Central memory CD8-positive, alpha-beta T cell (primary cell): ENCODE data around the gene NPTX2.

Source experiments
- ATAC-seq: fragments of 150-1000 bp; cut with Tn5 transposase; replicated peaks from 2 replicates; pipeline ENCODE4 v1.10.0; 2022; ENCODE audit warnings: mild to moderate bottlenecking, moderate FRiP score, moderate number of reproducible peaks; ENCODE audit not compliant: poor library complexity, severe bottlenecking; ENCODE audit errors: extremely low read depth
- DNase-seq, 2 donors: peaks; one replicate each; pipeline ENCODE4 v3.0.0; 2021; ENCODE audit warnings: low spot score in 2 of 2
- H3K27ac Mint-ChIP-seq: one replicate; pipeline ENCODE4 v1.8.0; 2022; ENCODE audit warnings: low read depth, mild to moderate bottlenecking, moderate library complexity, mixed read lengths
- H3K27me3 Mint-ChIP-seq: one replicate; pipeline ENCODE4 v1.8.0; 2022; ENCODE audit warnings: mixed read lengths
- H3K36me3 Mint-ChIP-seq: one replicate; pipeline ENCODE4 v1.8.0; 2022; ENCODE audit warnings: mild to moderate bottlenecking, moderate library complexity, mixed read lengths; ENCODE audit not compliant: insufficient read depth
- H3K4me1 Mint-ChIP-seq: one replicate; pipeline ENCODE4 v1.8.0; 2022; ENCODE audit warnings: mixed read lengths
- H3K4me3 Mint-ChIP-seq: one replicate; pipeline ENCODE4 v1.8.0; 2022; ENCODE audit warnings: mild to moderate bottlenecking, moderate library complexity, mixed read lengths
- H3K9me3 Mint-ChIP-seq: one replicate; pipeline ENCODE4 v1.8.0; 2022; ENCODE audit warnings: mixed read lengths

The NPTX2 gene

GRCh38 chr7:98624846-98625420, 7.8 kb downstream of the NPTX2 start:
- Mint-ChIP-seq H3K4me1 (no peaks in the 10 kb centered on the region), H3K27me3 (peaks cover 66% of the 10 kb centered on the region), H3K27ac (no peak overlapping the region), H3K36me3 (peaks cover 2% of the 10 kb centered on the region), H3K9me3 (no peaks in the 10 kb centered on the region), H3K4me3 (no peak overlapping the region)
- no peak for DNase-seq
- no peak for ATAC-seq

- no peak for ATAC-seq
- no peak for DNase-seq
- no peaks in the 10 kb centered on the region for H3K4me1 Mint-ChIP-seq
- H3K27me3 Mint-ChIP-seq = peaks cover 66% of the 10 kb centered on the region
- no peaks in the 10 kb centered on the region for H3K9me3 Mint-ChIP-seq
- peaks cover 2% of the 10 kb centered on the region for H3K36me3 Mint-ChIP-seq
- no peak overlapping the region for H3K4me3 Mint-ChIP-seq
- H3K27ac Mint-ChIP-seq = no peak overlapping the region
Measured at GRCh38 chr7:98626460-98627412, 9.7 kb downstream of the NPTX2 start.

GRCh38 chr7:98627413-98627790, 10.3 kb downstream of the NPTX2 start:
- Mint-ChIP-seq H3K9me3 (peaks cover 6% of the 10 kb centered on the region), H3K4me3 (no peak overlapping the region), H3K36me3 (peaks cover 2% of the 10 kb centered on the region), H3K27me3 (peaks cover 64% of the 10 kb centered on the region), H3K27ac (no peak overlapping the region), H3K4me1 (no peaks in the 10 kb centered on the region)
- ATAC-seq (no peak), DNase-seq (no peak)

GRCh38 chr7:98628418-98628817, 11.3 kb downstream of the NPTX2 start:
- no peak overlapping the region for H3K27ac Mint-ChIP-seq

GRCh38 chr7:98629001-98629431, 11.9 kb downstream of the NPTX2 start:
- Mint-ChIP-seq H3K36me3 (peaks cover 2% of the 10 kb centered on the region), H3K9me3 (peaks cover 7% of the 10 kb centered on the region), H3K4me1 (no peaks in the 10 kb centered on the region), H3K27ac (no peak overlapping the region), H3K27me3 (peaks cover 68% of the 10 kb centered on the region), H3K4me3 (no peak overlapping the region)
- DNase-seq = no peak
- no peak for ATAC-seq

More at GRCh38 chr7:98628418-98628817, 11.3 kb downstream of the NPTX2 start:
- H3K27me3 Mint-ChIP-seq = peaks cover 62% of the 10 kb centered on the region
- DNase-seq (no peak), ATAC-seq (no peak)
- H3K4me3 Mint-ChIP-seq = no peak overlapping the region
- peaks cover 2% of the 10 kb centered on the region for H3K36me3 Mint-ChIP-seq
- H3K4me1 Mint-ChIP-seq = no peaks in the 10 kb centered on the region
- peaks cover 7% of the 10 kb centered on the region for H3K9me3 Mint-ChIP-seq

- Mint-ChIP-seq H3K27ac (no peak overlapping the region), H3K4me1 (no peaks in the 10 kb centered on the region), H3K9me3 (peaks cover 7% of the 10 kb centered on the region), H3K4me3 (no peak overlapping the region), H3K27me3 (peaks cover 63% of the 10 kb centered on the region), H3K36me3 (peaks cover 2% of the 10 kb centered on the region)
- ATAC-seq (no peak), DNase-seq (no peak)
Measured at GRCh38 chr7:98630149-98630548, 13.1 kb downstream of the NPTX2 start.

- Mint-ChIP-seq H3K27ac (no peak overlapping the region), H3K9me3 (peaks cover 7% of the 10 kb centered on the region), H3K4me3 (no peak overlapping the region), H3K4me1 (no peaks in the 10 kb centered on the region), H3K27me3 (peaks cover 63% of the 10 kb centered on the region), H3K36me3 (peaks cover 2% of the 10 kb centered on the region)
- no peak for ATAC-seq
- DNase-seq = no peak
Measured at GRCh38 chr7:98630770-98631169, 13.7 kb downstream of the NPTX2 start.

- no peaks in the 10 kb centered on the region for H3K4me1 Mint-ChIP-seq
- no peaks in the 10 kb centered on the region for H3K36me3 Mint-ChIP-seq
- H3K9me3 Mint-ChIP-seq = no peaks in the 10 kb centered on the region
- H3K27me3 Mint-ChIP-seq = peaks cover 6% of the 10 kb centered on the region
- DNase-seq = no peak
- ATAC-seq = no peak
- H3K27ac Mint-ChIP-seq = no peak overlapping the region
- no peak overlapping the region for H3K4me3 Mint-ChIP-seq
Measured at GRCh38 chr7:98638853-98639252, 21.8 kb downstream of the NPTX2 start.

GRCh38 chr7:98640375-98640774, 23.3 kb downstream of the NPTX2 start:
- Mint-ChIP-seq H3K36me3 (no peaks in the 10 kb centered on the region), H3K9me3 (no peaks in the 10 kb centered on the region), H3K27ac (no peak overlapping the region), H3K4me3 (no peak overlapping the region), H3K27me3 (no peaks in the 10 kb centered on the region), H3K4me1 (no peaks in the 10 kb centered on the region)
- ATAC-seq = no peak
- no peak for DNase-seq

GRCh38 chr7:98641646-98642500, 24.8 kb downstream of the NPTX2 start:
- Mint-ChIP-seq H3K36me3 (no peaks in the 10 kb centered on the region), H3K9me3 (no peaks in the 10 kb centered on the region), H3K4me3 (no peak overlapping the region), H3K27me3 (peaks cover 8% of the 10 kb centered on the region), H3K27ac (no peak overlapping the region), H3K4me1 (no peaks in the 10 kb centered on the region)
- no peak for DNase-seq
- peak; percentile 43 for ATAC-seq

GRCh38 chr7:98643236-98643985, 26.3 kb downstream of the NPTX2 start:
- Mint-ChIP-seq H3K9me3 (no peaks in the 10 kb centered on the region), H3K4me1 (no peaks in the 10 kb centered on the region), H3K4me3 (no peak overlapping the region), H3K27me3 (peaks cover 10% of the 10 kb centered on the region), H3K36me3 (no peaks in the 10 kb centered on the region), H3K27ac (no peak overlapping the region)
- no peak for ATAC-seq
- no peak for DNase-seq

GRCh38 chr7:98646465-98646864, 29.4 kb downstream of the NPTX2 start:
- no peak for DNase-seq
- no peaks in the 10 kb centered on the region for H3K9me3 Mint-ChIP-seq
- no peaks in the 10 kb centered on the region for H3K36me3 Mint-ChIP-seq
- no peak for ATAC-seq
- no peak overlapping the region for H3K4me3 Mint-ChIP-seq
- no peak overlapping the region for H3K27ac Mint-ChIP-seq
- no peaks in the 10 kb centered on the region for H3K4me1 Mint-ChIP-seq
- peaks cover 19% of the 10 kb centered on the region for H3K27me3 Mint-ChIP-seq
